ENCODE results near the gene RPS21. TPM values are rescaled to one million over a fixed set of nuclear protein-coding genes. Genes with fewer than 3 reads are reported as not detected.

The RPS21 gene
- total and polyA plus RNA-seq, 2 of the 13 experiments (the other 11 are each of a cell fraction or from before 2014, with no cell fraction given) = 2,647 to 11,063 TPM

- TF ChIP-seq HIC2 (CRISPR knock-in tag; IDR thresholded peaks at IDR 0.05; ENCODE audit: low read depth) (peak; percentile 95), ZNF367 (CRISPR knock-in tag; IDR thresholded peaks at IDR 0.05; ENCODE audit: borderline replicate concordance) (0 out of 2 replicates have a peak, but pooled peaks have one; percentile 25), ZFP36L2 (CRISPR knock-in tag; IDR thresholded peaks at IDR 0.05) (no peak), SP1 (IDR thresholded peaks at IDR 0.05) (no peak), SP1 (CRISPR knock-in tag; IDR thresholded peaks at IDR 0.05) (no peak; the same call in 1 of the 2 replicates), ZNF616 (CRISPR knock-in tag; IDR thresholded peaks at IDR 0.05; ENCODE audit: low read depth) (peak; percentile 46; the same call in 1 of the 2 replicates), FOXO1 (CRISPR knock-in tag; IDR thresholded peaks at IDR 0.05) (peak; percentile 28), RFX3 (CRISPR knock-in tag; IDR thresholded peaks at IDR 0.05) (peak; percentile 39; the same call in 1 of the 2 replicates), ZFY (CRISPR knock-in tag; IDR thresholded peaks at IDR 0.05) (peak; percentile 95), MTF2 (CRISPR knock-in tag; IDR thresholded peaks at IDR 0.05; ENCODE audit: borderline replicate concordance) (peak; percentile 48; the same call in 1 of the 2 replicates), DPF2 (CRISPR knock-in tag; IDR thresholded peaks at IDR 0.05; ENCODE audit: borderline replicate concordance, low read depth) (peak; percentile 39; the same call in 1 of the 2 replicates), ZNF432 (CRISPR knock-in tag; IDR thresholded peaks at IDR 0.05; ENCODE audit: borderline replicate concordance) (no peak), ADNP (CRISPR knock-in tag; IDR thresholded peaks at IDR 0.05) (0 out of 2 replicates have a peak, but pooled peaks have one; percentile 36), ETV5 (CRISPR knock-in tag; IDR thresholded peaks at IDR 0.05; ENCODE audit: borderline replicate concordance) (peak; percentile 39; the same call in 1 of the 2 replicates), NFRKB (IDR thresholded peaks at IDR 0.05) (no peak), ZBTB25 (CRISPR knock-in tag; IDR thresholded peaks at IDR 0.05) (peak; percentile 48; the same call in 1 of the 2 replicates), ZNF317 (CRISPR knock-in tag; IDR thresholded peaks at IDR 0.05) (peak; percentile 87; the same call in 1 of the 2 replicates), ELF3 (CRISPR knock-in tag; IDR thresholded peaks at IDR 0.05) (peak; percentile 72), KAT8 (CRISPR knock-in tag; IDR thresholded peaks at IDR 0.05) (peak; percentile 90), ZNF547 (CRISPR knock-in tag; IDR thresholded peaks at IDR 0.05) (peak; percentile 49; the same call in 1 of the 2 replicates), EP300 (IDR thresholded peaks at IDR 0.05; ENCODE audit: low read depth in 2 of 2, low read length in 2 of 2) (no peak), EP300 (CRISPR knock-in tag; IDR thresholded peaks at IDR 0.05; ENCODE audit: borderline replicate concordance) (peak; percentile 59; the same call in 1 of the 2 replicates)
- TF ChIP-seq, protein P1, sequence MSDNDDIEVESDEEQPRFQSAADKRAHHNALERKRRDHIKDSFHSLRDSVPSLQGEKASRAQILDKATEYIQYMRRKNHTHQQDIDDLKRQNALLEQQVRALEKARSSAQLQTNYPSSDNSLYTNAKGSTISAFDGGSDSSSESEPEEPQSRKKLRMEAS (IDR thresholded peaks at IDR 0.05) = peak; percentile 68
- TF ChIP-seq, protein P2, sequence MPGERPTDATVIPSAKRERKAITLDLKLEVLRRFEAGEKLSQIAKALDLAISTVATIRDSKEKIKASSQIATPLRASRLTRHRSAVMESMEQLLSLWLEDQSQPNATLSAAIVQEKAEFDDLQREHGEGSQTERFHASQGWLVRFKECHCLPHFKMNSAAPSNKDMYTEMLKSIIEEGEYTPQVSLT (CRISPR knock-in tag; IDR thresholded peaks at IDR 0.05; ENCODE audit: borderline replicate concordance, low read depth) = 0 out of 2 replicates have a peak, but pooled peaks have one; percentile 32
- TF ChIP-seq, protein P3, sequence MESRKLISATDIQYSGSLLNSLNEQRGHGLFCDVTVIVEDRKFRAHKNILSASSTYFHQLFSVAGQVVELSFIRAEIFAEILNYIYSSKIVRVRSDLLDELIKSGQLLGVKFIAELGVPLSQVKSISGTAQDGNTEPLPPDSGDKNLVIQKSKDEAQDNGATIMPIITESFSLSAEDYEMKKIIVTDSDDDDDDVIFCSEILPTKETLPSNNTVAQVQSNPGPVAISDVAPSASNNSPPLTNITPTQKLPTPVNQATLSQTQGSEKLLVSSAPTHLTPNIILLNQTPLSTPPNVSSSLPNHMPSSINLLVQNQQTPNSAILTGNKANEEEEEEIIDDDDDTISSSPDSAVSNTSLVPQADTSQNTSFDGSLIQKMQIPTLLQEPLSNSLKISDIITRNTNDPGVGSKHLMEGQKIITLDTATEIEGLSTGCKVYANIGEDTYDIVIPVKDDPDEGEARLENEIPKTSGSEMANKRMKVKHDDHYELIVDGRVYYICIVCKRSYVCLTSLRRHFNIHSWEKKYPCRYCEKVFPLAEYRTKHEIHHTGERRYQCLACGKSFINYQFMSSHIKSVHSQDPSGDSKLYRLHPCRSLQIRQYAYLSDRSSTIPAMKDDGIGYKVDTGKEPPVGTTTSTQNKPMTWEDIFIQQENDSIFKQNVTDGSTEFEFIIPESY (CRISPR knock-in tag; IDR thresholded peaks at IDR 0.05) = peak; percentile 72; the same call in 1 of the 2 replicates
Observed at GRCh38 chr20:62376112-62377063, 10.5 kb upstream of the RPS21 start (continued).

Data from HepG2 (cell line).